Endothelial cell of umbilical vein (primary cell): ENCODE results near the gene GNA12. TPM values are rescaled to one million over a fixed set of nuclear protein-coding genes. Genes with fewer than 3 reads are reported as not detected.

Experiments used
- BruUV-seq: library from RNA; stranded (reverse); fragments of 400-500 nt; replicated peaks from 2 replicates; lab custom pipeline; 2021; lab: Mats Ljungman, UMichigan
- CTCF ChIA-PET: fragments of 300-600, 350-600 bp; sonication (Branson Sonifier 250); formaldehyde crosslinking; loops from one replicate; lab custom pipeline; 2021; ENCODE audit warnings: antibody characterized with exemption, inconsistent platforms; lab: Charles Lee
- POLR2A ChIA-PET: fragments of 300-600, 350-600 bp; sonication (Branson Sonifier 250); formaldehyde crosslinking; loops from one replicate; lab custom pipeline; 2021; ENCODE audit warnings: antibody characterized with exemption, inconsistent platforms; lab: Charles Lee
- DNase-seq: peaks from one replicate; pipeline ENCODE4 v3.0.0-alpha.2; 2011; ENCODE audit warnings: low read depth, low spot score
- FAIRE-seq: peaks from 2 replicates; lab custom pipeline; 2011; peaks lifted over from hg19 to GRCh38; lab: Jason Lieb, UNC
- H2AFZ ChIP-seq: 2 replicates; pipeline ENCODE4 v1.6.0; 2012; ENCODE audit warnings: low read depth, low read length, control low read depth, inconsistent platforms
- H3K27ac ChIP-seq: 2 replicates; pipeline ENCODE4 v1.5.1; 2011; ENCODE audit warnings: low read depth, mild to moderate bottlenecking, control low read depth, low read length, moderate library complexity; ENCODE audit not compliant: insufficient read depth
- H3K27me3 ChIP-seq, 2 experiments: 2 replicates each; pipeline versions ENCODE4 v1.6.0 to v1.6.1; 2011; ENCODE audit warnings: low read length in 2 of 2, mixed read lengths in 1 of 2; ENCODE audit not compliant: control insufficient read depth in 2 of 2, insufficient read depth in 2 of 2
- H3K36me3 ChIP-seq, 2 experiments: 2 replicates in 1 of 2; 3 replicates in 1 of 2; pipeline ENCODE4 v1.5.1; 2011; ENCODE audit warnings: low read length in 2 of 2, mild to moderate bottlenecking in 1 of 2, moderate library complexity in 1 of 2; ENCODE audit not compliant: control insufficient read depth in 2 of 2, insufficient read depth in 2 of 2; ENCODE audit errors: extremely low read depth in 1 of 2
- H3K4me1 ChIP-seq: 3 replicates; pipeline ENCODE4 v1.5.1; 2011; ENCODE audit warnings: mild to moderate bottlenecking, low read length; ENCODE audit not compliant: control insufficient read depth, insufficient read depth; ENCODE audit errors: extremely low read depth
- H3K4me2 ChIP-seq: 2 replicates; pipeline ENCODE4 v1.6.1; 2011; ENCODE audit warnings: low read length, control low read depth, mixed read lengths; ENCODE audit not compliant: insufficient read depth
- H3K4me3 ChIP-seq, 3 experiments: fragments of 200-600 bp in 1 of 3; sonication (generic), shearing (Covaris generic) in 1 of 3; replicated peaks in 1 of 3; 2 replicates each; pipeline ENCODE4 v1.5.1; 2011 to 2016; ENCODE audit warnings: control low read depth in 3 of 3, low read length in 3 of 3, mild to moderate bottlenecking in 2 of 3, inconsistent platforms in 1 of 3, low read depth in 1 of 3, moderate library complexity in 1 of 3; ENCODE audit not compliant: insufficient read depth in 1 of 3
- H3K79me2 ChIP-seq: 2 replicates; pipeline ENCODE4 v1.6.0; 2012; ENCODE audit warnings: low read length, inconsistent platforms; ENCODE audit not compliant: control insufficient read depth, insufficient read depth
- H3K9ac ChIP-seq: replicated peaks from 2 replicates; pipeline ENCODE3; 2011; ENCODE audit warnings: low read length, control low read depth; ENCODE audit not compliant: insufficient read depth; ENCODE audit errors: extremely low read depth
- H3K9me1 ChIP-seq: replicated peaks from 3 replicates; pipeline ENCODE4 v1.6.0; 2011; ENCODE audit warnings: mild to moderate bottlenecking, low read length; ENCODE audit not compliant: control insufficient read depth, insufficient read depth; ENCODE audit errors: extremely low read depth
- H3K9me3 ChIP-seq: replicated peaks from 2 replicates; pipeline ENCODE4 v1.5.1; 2012; ENCODE audit warnings: low read length, inconsistent platforms; ENCODE audit not compliant: control insufficient read depth, insufficient read depth
- H4K20me1 ChIP-seq: replicated peaks from 2 replicates; pipeline ENCODE3; 2011; ENCODE audit warnings: mild to moderate bottlenecking, low read length; ENCODE audit not compliant: control insufficient read depth, insufficient read depth; ENCODE audit errors: extremely low read depth
- EZH2 ChIP-seq: IDR thresholded peaks from 2 replicates; pipeline ENCODE4 v1.6.1; 2012; ENCODE audit warnings: borderline replicate concordance, low read depth, mild to moderate bottlenecking, moderate library complexity, low read length, inconsistent platforms; ENCODE audit not compliant: severe bottlenecking
- FOS ChIP-seq: IDR thresholded peaks from 2 replicates; pipeline ENCODE4 v1.6.1; 2011; ENCODE audit warnings: mild to moderate bottlenecking, low read length, moderate library complexity, borderline replicate concordance; ENCODE audit not compliant: insufficient read depth
- GATA2 ChIP-seq: IDR thresholded peaks from 2 replicates; pipeline ENCODE4 v1.7.0; 2011; ENCODE audit warnings: low read depth, mild to moderate bottlenecking, moderate library complexity, mixed read lengths, low read length; ENCODE audit not compliant: insufficient read length, insufficient read depth
- JUN ChIP-seq: IDR thresholded peaks from 2 replicates; pipeline ENCODE4 v1.6.1; 2011; ENCODE audit warnings: borderline replicate concordance, low read depth; ENCODE audit not compliant: insufficient read length, insufficient read depth
- MYC ChIP-seq: IDR thresholded peaks from one replicate; pipeline ENCODE4 v1.6.1; 2011; ENCODE audit warnings: mild to moderate bottlenecking, low read depth, low read length
- POLR2A ChIP-seq: IDR thresholded peaks from 2 replicates; pipeline ENCODE4 v1.6.1; 2012; ENCODE audit warnings: low read depth, mild to moderate bottlenecking, control low read depth, low read length
- POLR2AphosphoS5 ChIP-seq: IDR thresholded peaks from 2 replicates; pipeline ENCODE4 v1.6.1; 2012; ENCODE audit warnings: low read depth, mild to moderate bottlenecking, control low read depth, low read length, moderate library complexity; ENCODE audit not compliant: insufficient read depth
- dilution Hi-C: fragments of 300-500 bp; cut with MboI; formaldehyde crosslinking; loops from one replicate; pipeline ENCODE4 v1.15.0; 2019; ENCODE audit warnings: low sequenced_read_pairs; ENCODE audit not compliant: extremely low pct_ligation_motif_present
- intact Hi-C: fragments of 100-400 bp; cut with micrococcal nuclease; formaldehyde crosslinking; loops from one replicate; pipeline ENCODE4 v1.10.0; 2022
- polyA plus RNA-seq, 4 experiments: library from polyadenylated mRNA; depleted of rRNA in 3 of 4; stranded (reverse) in 3 of 4; unstranded in 1 of 4; fragments of >200 nt; gene quantifications; 2 replicates each; pipeline versions ENCODE4 v1.2.1 to v1.2.3, GENCODE V29; 2011 to 2012; ENCODE audit warnings: missing spikeins in 1 of 4
- total RNA-seq: library from RNA; stranded (reverse); gene quantifications from 2 replicates; pipeline ENCODE4 v1.2.3, GENCODE V29; 2021
- TF ChIP-seq, protein P1 (sequence below), 2 donors: IDR thresholded peaks; 1 replicate in 1 of 2; 2 replicates in 1 of 2; pipeline ENCODE4 v1.5.1; 2011; ENCODE audit warnings: low read length in 2 of 2, mild to moderate bottlenecking in 2 of 2, moderate library complexity in 2 of 2, control low read depth in 1 of 2, inconsistent platforms in 1 of 2, low read depth in 1 of 2; ENCODE audit not compliant: insufficient read depth in 1 of 2; ENCODE audit errors: extremely low read depth in 1 of 2
- TF ChIP-seq, protein P2 (sequence below): IDR thresholded peaks from 2 replicates; pipeline ENCODE4 v1.6.1; 2011; ENCODE audit not compliant: insufficient read depth, insufficient read length

The GNA12 gene
- total and polyA plus RNA-seq, 2 donors (not counting 3 experiments of a cell fraction or from before 2014, with no cell fraction given), result 63.0 to 75.1 TPM

DNA sequence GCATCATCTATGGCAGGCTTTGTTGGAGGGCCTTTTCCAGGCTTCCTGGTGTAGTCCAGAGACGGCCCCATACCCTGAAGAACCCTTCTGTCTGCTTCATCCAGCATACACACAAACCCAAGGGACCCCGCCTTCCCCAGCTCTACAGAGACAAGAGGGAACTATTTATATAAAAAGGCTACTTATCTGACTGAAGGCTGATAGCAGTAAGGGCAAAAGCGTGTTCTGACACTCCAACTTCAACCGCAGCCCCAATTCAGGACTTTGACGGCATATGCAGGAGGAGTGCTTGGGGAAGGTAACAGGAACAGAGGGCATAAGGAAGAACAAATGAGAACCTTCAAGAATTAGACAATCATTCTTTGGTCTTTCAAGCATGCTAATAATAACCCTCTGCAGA is 21.0 kb downstream of the GNA12 start:
- Histone ChIP-seq H3K4me1 (peaks cover 22% of the 10 kb centered on the region), H3K9me3 (no peaks in the 10 kb centered on the region), H4K20me1 (no peaks in the 10 kb centered on the region), H3K27ac (no peak overlapping the region), H3K27me3 (no peaks in the 10 kb centered on the region), H3K36me3 (no peaks in the 10 kb centered on the region), H3K4me3 (no peak overlapping the region), H3K4me2 (no peak overlapping the region), H3K9me1 (no peaks in the 10 kb centered on the region), H2AFZ (no peak overlapping the region), H3K79me2 (peaks cover 49% of the 10 kb centered on the region), H3K9ac (no peak overlapping the region)
- dilution Hi-C loops, result no loop called here
- no peak for TF ChIP-seq JUN
- TF ChIP-seq, protein P1, sequence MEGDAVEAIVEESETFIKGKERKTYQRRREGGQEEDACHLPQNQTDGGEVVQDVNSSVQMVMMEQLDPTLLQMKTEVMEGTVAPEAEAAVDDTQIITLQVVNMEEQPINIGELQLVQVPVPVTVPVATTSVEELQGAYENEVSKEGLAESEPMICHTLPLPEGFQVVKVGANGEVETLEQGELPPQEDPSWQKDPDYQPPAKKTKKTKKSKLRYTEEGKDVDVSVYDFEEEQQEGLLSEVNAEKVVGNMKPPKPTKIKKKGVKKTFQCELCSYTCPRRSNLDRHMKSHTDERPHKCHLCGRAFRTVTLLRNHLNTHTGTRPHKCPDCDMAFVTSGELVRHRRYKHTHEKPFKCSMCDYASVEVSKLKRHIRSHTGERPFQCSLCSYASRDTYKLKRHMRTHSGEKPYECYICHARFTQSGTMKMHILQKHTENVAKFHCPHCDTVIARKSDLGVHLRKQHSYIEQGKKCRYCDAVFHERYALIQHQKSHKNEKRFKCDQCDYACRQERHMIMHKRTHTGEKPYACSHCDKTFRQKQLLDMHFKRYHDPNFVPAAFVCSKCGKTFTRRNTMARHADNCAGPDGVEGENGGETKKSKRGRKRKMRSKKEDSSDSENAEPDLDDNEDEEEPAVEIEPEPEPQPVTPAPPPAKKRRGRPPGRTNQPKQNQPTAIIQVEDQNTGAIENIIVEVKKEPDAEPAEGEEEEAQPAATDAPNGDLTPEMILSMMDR (IDR thresholded peaks at IDR 0.05; ENCODE audit: extremely low read depth in 1 of 2, insufficient read depth in 1 of 2, low read depth in 1 of 2, low read length in 2 of 2), result no peak
- no peak for TF ChIP-seq EZH2
- TF ChIP-seq POLR2A, result no peak
- no peak for TF ChIP-seq MYC
- TF ChIP-seq, protein P2, sequence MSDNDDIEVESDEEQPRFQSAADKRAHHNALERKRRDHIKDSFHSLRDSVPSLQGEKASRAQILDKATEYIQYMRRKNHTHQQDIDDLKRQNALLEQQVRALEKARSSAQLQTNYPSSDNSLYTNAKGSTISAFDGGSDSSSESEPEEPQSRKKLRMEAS, result no peak
- TF ChIP-seq GATA2, result no peak
- no peak for TF ChIP-seq POLR2AphosphoS5
- TF ChIP-seq FOS, result no peak
- CTCF ChIA-PET, result no interaction called here
- DNase-seq (no peak), FAIRE-seq (no peak)
- POLR2A ChIA-PET, result no interaction called here
- intact Hi-C loops, result loop anchor here (5.0 kb wide), 1 partner anchor 106 kb away; no protein-coding TSS in a partner anchor
- BruUV-seq, result no TSS peak
